ENCODE measurements around the gene CD28.

The CD28 gene

DNA sequence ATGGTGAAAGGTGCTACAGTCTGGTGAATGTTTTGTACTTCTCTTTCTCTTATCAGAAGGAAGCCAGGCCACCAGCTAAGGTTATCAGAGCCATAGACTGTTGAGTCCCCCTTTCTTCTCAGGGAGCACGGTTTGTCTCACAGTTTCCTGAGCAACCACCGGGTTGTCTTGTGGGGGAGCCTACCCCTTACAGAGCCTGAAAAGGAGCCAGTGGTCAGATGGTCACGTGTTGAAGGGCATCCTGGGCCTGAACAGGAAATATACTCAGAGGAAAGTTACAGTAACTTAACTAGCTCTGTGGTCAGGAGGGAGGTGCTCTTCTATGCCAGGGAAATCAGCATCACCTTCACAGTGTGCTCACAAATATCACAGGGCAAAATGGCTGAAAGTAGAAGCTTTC lies 11.6 kb downstream of the CD28 start:
- DNase-seq (ENCODE audit: low read depth): peak; percentile 36

DNA sequence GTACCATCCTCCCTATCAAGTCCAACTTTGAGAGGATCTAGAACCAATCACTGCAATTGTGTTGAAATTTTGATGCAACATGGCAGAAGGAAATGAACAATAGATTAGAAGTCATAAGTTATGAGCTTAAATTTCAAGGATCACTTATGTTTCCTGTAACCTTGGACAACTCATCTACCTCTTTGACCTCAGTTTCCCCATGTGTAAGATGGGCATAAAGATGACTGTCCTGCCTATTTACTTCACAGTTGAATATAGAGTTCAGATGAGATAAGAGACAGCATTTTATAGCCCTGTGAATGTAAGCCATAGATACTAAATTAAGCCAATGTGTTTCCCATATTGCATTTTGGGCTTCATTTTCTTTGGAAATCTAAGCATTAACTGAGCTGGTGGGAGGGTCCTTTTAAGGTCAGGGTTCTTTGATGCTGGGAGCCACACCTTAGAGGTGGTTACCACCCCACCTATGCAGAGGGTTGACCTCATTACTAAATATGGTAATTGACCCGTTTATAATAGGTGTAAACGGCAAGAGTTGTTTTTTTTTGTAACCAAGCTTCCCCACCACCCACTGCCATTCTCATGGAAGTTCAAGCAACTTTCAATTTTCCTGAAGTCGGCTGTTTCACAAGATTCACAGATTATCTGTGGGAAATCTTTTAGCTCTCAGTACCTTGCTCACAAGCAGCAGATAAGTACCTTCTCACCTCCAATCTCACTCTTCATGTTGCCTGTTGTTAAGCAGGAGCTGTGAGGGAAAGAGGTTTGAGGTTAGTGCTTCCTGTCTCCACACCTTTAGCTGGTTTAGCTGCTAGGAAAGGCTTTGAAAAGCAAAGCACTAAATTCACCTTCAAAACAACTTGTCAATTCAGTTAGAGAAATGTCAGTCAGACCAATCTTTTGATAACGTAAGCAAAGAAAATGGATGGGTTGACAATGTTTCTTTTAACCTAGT lies 13.3 kb downstream of the CD28 start:
- DNase-seq (ENCODE audit: low read depth): no peak

DNA sequence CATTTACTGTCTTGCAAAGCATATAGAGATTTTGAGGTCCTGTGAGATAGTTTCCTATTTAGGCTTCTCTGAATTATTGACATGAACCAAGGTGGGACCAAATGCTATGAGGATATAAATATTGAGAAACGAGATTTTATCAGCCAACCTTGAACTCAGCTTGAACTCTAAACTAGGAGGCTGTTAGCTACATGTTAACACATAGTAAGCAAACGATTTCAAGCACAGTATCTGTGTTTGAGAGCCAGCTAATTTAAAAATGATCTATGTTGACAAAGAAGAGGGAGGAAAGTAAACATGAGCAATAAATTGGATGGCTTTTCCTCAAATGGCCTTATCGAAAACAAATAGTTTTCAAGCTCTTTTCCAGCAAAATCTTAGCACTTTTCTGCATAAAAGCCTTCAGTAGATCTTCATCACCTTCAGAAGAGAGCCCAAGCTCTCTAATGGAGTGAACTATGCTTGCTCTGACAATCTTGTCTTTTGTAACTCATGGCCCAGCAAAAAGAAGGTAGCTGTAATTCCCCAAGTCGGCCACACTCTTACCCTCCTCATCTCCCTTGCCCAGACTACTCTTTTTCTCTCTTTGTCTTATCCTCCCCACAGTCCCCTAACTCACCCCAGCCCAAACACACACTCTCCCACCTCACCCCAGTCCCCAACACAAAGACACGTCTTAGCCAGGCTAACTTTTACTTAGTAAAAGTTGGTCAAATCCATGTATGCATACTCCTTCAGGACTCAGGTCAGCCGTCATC lies 14.7 kb downstream of the CD28 start:
- DNase-seq (ENCODE audit: low read depth): no peak

DNA sequence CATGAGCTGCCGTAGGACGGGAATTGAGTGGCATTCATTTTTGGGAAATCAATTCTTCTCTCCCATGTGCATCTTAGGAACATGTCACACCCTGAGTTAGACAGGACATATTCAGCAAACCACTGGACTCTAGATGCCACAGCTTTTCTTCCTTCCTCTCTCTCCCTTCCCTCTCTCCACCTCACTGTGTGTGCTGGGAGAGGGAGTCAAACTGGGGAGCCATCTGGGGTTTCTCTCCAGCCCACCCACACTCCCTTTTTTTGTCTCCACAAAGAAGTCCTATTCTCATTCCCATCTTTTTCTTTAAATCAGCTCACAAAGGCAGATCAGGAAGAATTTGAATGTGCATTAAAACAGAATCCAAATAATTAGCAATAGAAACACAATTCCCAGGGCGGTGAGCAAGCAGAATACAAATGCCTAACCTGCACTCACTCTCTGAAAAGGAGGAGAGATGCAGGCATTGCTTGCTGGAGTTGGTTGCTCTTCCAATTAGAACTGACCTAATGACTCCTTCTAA lies 15.4 kb downstream of the CD28 start:
- no peak for DNase-seq (ENCODE audit: low read depth)

DNA sequence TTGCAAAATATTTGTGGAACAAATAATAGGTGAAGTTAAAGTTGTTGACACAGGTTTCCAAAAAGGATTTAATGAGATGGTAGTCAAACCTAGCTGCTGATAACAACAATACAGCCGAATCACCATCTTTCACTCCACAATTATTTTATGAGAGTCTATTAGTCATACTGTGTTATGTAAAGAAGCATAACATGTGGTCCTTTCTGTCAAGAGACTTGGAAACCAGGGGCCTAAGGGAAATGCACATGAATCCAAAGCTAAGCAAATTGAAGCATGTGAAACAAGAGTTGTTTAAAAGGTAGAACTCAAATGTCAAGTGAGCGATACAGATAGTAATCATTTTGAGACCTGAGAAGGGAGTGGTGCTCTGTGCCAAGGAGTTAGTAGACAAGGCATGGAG lies 16.0 kb downstream of the CD28 start:
- DNase-seq (ENCODE audit: low read depth): peak; percentile 44

DNA sequence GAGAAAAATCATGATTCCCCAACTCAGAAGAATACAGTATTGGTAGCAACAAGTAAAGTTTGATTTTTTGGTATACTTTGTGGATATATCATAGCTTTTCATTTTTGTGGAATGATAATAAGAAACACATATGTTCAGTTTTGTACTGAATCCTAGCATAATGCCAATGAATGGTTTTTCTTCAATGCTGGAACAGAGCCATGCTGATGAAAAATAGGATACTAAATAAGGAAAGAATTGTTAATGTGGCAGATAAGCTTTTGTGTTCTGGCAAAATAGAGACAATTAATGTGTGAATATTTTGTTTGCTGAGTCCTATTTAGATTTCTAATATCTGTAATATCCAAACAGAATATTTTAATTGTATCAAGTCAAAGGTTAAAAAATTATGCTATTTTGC lies 21.9 kb downstream of the CD28 start:
- DNase-seq (ENCODE audit: low read depth): no peak

DNA sequence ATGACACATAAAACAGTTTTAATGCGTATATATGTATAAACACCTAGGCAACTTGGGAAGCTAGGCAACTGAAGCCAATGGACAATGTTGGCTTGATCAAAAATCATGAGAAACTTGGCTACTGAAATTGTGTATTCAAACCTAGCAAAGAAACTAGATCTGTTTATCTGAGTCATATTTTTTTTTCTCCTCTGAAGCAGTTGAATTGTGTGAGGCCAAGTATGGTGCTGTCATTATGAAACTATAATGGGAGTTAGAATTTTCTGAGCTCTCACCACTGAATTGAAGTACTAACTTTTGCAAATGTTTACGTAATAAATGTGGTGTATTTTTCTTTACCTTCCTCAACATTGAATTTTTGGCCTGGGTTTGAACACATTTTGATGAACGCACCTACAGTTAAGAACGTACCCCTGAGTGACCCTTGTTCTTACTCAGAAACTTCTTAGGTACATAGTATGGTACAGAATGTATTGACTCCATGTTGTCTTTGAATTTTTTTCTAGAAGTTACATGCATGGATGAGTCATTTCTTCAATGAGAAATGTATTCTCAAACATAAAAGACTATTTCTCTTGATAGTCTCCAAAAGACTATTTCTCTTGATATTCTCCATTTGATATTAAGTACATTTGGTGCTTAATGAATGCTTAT lies 23.8 kb downstream of the CD28 start:
- peak; percentile 12 for DNase-seq (ENCODE audit: low read depth)

DNA sequence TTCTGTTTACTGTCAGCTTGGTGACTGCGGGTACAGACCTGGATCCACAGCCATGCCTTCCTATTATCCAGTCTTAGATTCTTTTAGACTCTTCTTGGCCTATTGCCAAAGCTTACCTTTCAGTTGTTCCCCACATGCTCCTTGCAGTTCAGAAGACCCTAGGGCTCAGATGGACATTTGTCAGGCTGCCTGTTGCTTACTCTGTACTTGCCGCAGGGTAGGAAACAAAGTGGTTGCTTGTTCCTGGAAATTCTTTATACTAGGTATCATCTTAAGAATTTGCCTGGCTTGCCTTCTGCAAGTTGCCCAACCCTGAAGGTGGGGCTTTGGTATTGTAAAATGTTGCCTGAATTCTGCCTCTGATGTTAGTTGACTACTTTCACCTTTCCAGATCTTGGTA lies 24.4 kb downstream of the CD28 start:
- no peak for DNase-seq (ENCODE audit: low read depth)

DNA sequence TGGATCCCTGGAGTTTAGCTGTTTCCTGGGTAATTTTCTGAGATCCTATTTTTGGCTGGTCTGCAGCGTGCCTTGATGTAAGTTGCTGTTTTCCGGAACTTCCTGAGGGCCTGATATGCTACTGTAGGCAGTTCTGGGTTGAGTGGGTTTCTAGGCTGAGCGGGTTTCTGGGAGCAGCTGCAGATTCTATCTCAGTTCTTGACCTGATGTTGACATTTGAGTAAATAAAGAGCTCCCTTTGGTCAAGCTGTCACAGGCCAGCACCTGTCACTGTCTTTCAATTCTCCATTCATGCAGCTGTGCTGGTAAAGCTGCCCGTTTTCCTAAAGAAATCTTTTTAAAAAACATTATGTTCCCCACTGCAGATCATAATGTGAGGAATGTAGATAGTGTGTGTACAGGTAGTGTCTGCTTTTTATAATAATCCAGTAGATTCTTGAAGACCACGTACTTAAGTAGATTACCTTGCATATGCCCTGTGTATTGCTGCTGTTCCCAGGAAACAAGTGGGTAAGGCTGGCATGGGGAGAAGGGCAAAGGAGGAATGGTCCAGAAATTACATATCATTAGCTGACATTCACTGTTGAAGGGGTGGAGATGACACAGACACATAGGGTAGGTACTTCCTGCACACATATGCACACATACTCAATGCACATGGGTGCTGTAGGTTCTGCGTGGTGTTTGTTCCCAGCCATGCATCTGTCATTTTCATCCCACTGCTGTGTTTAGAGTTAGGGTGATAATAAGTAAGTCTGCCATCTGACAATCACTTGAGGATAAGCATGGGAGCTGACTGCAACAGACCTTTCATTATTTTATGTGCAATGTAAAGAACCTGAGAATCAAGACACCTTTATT lies 25.9 kb downstream of the CD28 start:
- DNase-seq (ENCODE audit: low read depth): no peak

DNA sequence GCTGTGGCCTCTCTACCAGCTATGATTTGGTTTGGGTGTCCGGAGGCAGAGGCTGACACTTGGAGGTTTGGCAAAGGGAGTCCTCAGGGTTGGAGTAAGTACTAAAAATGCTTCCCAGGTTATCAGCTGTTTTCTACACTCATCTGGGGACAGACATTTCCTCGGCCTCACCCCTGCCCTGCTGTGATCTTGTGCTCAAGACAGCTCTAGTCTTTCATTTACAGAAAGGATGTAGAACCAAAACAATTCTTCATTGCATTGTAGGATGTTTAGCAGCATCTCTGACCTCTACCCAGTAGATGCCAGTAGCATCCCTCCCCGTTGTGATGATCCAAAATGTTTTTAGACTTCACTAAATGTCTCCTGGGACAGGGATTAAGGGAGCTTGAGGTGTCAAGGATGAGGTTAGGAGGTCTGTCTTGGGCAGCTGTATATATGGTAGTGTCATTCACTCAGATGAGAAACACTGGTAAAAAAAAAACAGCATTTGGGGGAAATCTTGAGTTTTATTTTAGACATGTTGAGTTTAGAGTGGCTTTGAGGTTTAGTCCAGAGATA lies 26.6 kb downstream of the CD28 start:
- DNase-seq (ENCODE audit: low read depth): no peak

DNA sequence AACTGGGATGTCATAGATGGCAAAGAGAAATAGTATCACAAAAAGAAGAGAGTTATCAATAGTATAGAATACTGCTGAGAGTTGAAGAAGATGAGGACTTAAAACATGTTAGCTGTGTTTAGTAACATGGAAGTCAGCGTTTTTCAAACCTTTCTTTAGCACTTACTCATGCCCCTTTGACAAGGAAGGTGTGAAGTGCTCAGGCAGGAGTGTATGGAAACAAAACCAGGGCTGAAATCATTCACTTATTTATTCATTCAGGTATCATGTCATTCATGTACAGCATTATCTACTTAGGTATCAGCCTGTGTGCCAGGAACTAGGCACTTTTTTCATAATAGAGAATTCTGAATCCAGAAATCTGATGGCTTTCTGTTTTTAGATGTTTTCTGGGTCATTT lies 27.2 kb downstream of the CD28 start:
- DNase-seq (ENCODE audit: low read depth): no peak

DNA sequence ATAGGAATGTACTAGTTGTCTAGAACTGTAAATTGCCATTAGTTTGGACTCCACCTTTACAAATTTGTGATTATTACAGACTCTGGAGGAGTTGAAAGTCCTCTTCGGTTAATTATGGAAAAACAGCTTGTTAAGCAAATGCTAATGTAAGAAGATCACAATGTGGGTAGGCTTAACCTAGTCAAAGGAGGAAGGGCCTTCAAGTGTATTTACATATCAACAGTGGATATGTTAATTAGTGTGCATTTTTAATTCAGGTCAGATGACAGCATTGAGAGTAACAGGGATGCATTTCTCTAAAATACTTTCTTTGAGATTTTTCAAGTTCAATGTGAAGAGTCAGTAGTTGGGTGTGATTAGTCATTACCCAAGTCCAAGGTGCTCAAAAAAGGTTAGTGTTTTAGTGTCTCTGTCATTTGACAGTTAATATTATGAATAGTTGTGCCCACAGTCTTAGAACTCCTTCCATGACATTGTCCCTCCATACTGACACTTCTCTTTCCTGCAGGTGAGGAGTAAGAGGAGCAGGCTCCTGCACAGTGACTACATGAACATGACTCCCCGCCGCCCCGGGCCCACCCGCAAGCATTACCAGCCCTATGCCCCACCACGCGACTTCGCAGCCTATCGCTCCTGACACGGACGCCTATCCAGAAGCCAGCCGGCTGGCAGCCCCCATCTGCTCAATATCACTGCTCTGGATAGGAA lies 28.0 kb downstream of the CD28 start:
- DNase-seq (ENCODE audit: low read depth): no peak

DNA sequence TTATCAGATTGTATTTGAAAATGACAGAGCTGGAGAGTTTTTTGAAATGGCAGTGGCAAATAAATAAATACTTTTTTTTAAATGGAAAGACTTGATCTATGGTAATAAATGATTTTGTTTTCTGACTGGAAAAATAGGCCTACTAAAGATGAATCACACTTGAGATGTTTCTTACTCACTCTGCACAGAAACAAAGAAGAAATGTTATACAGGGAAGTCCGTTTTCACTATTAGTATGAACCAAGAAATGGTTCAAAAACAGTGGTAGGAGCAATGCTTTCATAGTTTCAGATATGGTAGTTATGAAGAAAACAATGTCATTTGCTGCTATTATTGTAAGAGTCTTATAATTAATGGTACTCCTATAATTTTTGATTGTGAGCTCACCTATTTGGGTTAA lies 30.9 kb downstream of the CD28 start:
- DNase-seq (ENCODE audit: low read depth): peak; percentile 46

DNA sequence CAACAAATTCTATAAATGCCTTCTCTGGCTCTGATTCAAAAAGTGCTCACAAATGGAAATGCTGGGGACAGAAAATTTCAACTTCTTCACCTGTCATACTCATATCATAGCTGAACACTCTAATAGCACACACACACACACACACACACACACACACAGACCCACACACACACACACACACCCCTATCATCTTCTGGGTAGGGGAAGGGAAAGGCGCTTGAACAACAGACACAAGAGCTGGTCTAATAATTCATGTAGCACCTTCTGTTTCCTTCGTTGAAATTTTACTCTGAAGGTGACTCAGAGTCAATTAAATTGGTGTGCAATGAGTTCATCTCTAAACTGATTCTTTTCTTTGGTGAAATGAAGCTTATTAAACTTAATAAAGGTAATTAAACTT lies 32.9 kb downstream of the CD28 start:
- DNase-seq (ENCODE audit: low read depth): no peak

DNA sequence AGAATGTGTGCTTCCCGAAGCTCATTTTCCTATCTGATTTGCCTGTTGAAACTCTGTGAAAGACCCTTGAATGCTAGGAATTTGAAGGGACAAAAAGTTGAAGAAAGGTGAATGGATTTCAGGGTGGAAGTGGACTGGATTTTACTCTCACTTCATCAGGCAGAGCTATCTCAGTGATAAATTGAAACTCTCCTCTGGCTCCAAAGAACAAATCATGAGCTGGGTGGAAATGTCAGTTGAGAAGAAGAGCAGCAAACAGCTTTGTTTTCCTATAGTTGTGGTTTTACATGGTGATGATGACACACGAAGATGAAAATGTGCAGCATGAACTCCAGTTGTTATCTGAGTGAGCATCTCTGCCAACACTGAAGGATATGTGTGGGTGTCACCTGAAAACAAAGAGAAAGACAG lies 34.4 kb downstream of the CD28 start:
- peak; percentile 71 for DNase-seq (ENCODE audit: low read depth)

DNA sequence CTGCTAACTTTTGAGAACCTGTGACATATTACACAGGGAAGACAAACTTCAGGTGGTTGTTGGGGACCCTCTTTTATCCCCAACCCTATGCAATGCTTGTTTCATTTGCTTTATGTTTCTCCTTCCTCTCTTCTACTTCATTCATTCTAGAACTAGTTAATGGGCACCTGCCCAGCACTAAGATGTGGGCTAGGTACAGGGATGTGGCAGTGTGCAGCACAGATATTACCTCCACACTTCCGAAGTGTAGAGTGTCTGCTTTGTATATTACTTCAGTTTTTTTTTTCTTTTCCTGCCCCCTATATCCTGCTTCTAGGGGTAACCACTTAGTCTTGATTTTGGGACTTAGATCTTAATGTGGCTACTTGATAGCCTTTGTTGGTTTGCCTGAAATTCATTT lies 35.1 kb downstream of the CD28 start:
- DNase-seq (ENCODE audit: low read depth): no peak

DNA sequence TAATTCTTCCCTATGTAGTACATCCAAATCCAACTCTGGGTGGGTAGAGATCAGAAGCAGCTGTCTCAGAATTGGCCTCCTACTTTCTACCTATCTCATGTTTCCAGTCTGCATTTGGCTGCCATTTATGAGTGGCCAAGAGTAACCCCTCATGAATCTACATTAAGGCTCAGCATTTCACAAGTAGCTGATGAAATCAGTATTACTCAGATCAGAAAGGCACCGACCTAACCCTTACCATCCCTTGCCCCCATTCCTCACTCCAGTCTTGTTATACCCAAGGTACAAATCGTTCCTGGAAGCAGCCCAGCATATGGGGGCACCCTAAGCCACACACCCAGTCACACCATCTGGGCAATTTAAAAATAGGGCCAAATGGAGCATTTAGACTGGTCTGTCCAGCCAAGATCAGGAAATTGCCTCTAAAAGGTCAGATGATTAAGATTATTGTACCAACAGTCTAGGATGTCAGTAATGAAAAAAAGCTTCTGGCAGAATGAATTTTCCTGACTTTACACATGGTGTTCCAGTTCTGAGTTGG lies 37.1 kb downstream of the CD28 start:
- peak; percentile 45 for DNase-seq (ENCODE audit: low read depth)

DNA sequence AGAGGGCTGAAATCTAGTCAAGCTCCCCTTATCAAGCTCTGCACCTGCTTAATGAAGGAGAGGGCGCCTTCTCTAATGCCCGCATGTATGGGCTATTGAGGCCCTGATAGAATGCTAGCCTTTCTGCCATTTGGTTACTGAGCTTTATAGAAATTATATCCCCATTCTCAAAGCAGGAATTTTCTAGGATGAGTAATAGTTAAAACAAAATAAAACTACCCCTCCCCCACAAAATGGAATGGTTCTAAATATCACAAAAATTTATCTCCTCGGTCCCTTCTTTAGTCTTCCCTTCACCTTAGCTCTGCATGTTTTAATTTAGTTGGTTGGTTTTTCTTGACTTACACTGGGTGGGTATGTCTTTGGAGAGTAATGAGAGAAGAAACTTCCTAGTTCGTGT lies 37.7 kb downstream of the CD28 start:
- DNase-seq (ENCODE audit: low read depth): peak; percentile 23

DNA sequence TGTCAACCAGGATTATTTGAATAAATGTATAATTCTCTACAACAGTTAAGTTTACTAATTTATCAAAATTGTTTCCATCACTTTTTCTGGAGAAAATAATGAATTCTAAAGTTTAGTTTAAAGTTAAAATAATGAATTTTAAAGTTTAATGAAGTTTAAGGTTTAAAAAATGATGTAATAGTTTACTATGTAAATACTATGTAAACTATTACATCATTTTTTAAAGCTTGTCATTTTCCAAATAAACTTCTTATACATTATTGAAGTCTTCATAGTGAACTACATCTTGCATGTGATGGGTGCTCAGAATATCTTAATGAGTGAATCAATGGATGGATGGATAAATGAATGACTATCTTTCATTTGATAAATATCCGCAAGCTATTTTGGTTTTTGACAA lies 38.8 kb downstream of the CD28 start:
- no peak for DNase-seq (ENCODE audit: low read depth)

All from ELR (cell line).